Measurements from ENCODE around the gene IL25. TPM values are rescaled to one million over a fixed set of nuclear protein-coding genes. Genes with fewer than 3 reads are reported as not detected.

IL25 gene
- total RNA-seq, 4 donors from 2014 or later = not detected

GRCh38 chr14:23355871-23356435 is 16.7 kb upstream of the IL25 start:
- H3K4me1 ChIP-seq = peaks cover 6 to 17% (median 13%) of the 10 kb centered on the region in 4 donors
- in situ Hi-C loops (cut with MboI; ENCODE audit: low pct_ligation_motif_present in 1 of 4, low pct_unique_long_range_greater_than_20kb in 1 of 4, low sequenced_read_pairs in 3 of 4) (no loop called here), intact Hi-C loops (cut with DNase I; ENCODE audit: low total_unique reads) (no loop called here)
- DNase-seq = no peak
- no peaks in the 10 kb centered on the region for H3K36me3 ChIP-seq
- TF ChIP-seq CTCF (IDR thresholded peaks at IDR 0.05) (no peak), EP300 (IDR thresholded peaks at IDR 0.05; ENCODE audit: low read depth) (no peak), POLR2A (IDR thresholded peaks at IDR 0.05) (no peak), POLR2AphosphoS5 (IDR thresholded peaks at IDR 0.05) (no peak)
- H3K4me3 ChIP-seq = no peak overlapping the region
- no peaks in the 10 kb centered on the region for H3K9me3 ChIP-seq
- peaks cover 34% of the 10 kb centered on the region for H3K27me3 ChIP-seq
- H3K27ac ChIP-seq = no peak overlapping the region
- WGBS, 2 donors (ENCODE audit: low coverage in 1 of 2) = 70 to 84% methylated on average over 3 to 6 of the region's 6 CpGs

GRCh38 chr14:23356662-23357061 is 15.9 kb upstream of the IL25 start:
- in situ Hi-C loops (cut with MboI; ENCODE audit: low pct_ligation_motif_present in 1 of 4, low pct_unique_long_range_greater_than_20kb in 1 of 4, low sequenced_read_pairs in 3 of 4) = no loop called here
- peaks cover 27% of the 10 kb centered on the region for H3K27me3 ChIP-seq
- H3K4me1 ChIP-seq = peaks cover 4 to 15% (median 12%) of the 10 kb centered on the region in 4 donors
- 97% methylated on average over 4 of the region's 4 CpGs; no CpG with 5 or more reads in 1 of the 2 donors for WGBS, 2 donors (ENCODE audit: low coverage in 1 of 2)
- TF ChIP-seq CTCF (IDR thresholded peaks at IDR 0.05) (no peak), EP300 (IDR thresholded peaks at IDR 0.05; ENCODE audit: low read depth) (no peak), POLR2A (IDR thresholded peaks at IDR 0.05) (no peak), POLR2AphosphoS5 (IDR thresholded peaks at IDR 0.05) (no peak)
- intact Hi-C loops (cut with DNase I; ENCODE audit: low total_unique reads) = no loop called here
- no peak for DNase-seq
- no peak overlapping the region for H3K27ac ChIP-seq
- no peaks in the 10 kb centered on the region for H3K36me3 ChIP-seq
- H3K4me3 ChIP-seq = no peak overlapping the region
- H3K9me3 ChIP-seq = no peaks in the 10 kb centered on the region

- in situ Hi-C loops (cut with MboI; ENCODE audit: low pct_ligation_motif_present in 1 of 4, low pct_unique_long_range_greater_than_20kb in 1 of 4, low sequenced_read_pairs in 3 of 4) (no loop called here), intact Hi-C loops (cut with DNase I; ENCODE audit: low total_unique reads) (no loop called here)
- Histone ChIP-seq H3K27me3 (peaks cover 21% of the 10 kb centered on the region), H3K9me3 (no peaks in the 10 kb centered on the region), H3K4me3 (no peak overlapping the region), H3K4me1 (peaks cover 4 to 9% (median 6%) of the 10 kb centered on the region in 4 donors), H3K27ac (no peak overlapping the region), H3K36me3 (no peaks in the 10 kb centered on the region)
- TF ChIP-seq CTCF (IDR thresholded peaks at IDR 0.05) (no peak), EP300 (IDR thresholded peaks at IDR 0.05; ENCODE audit: low read depth) (no peak), POLR2AphosphoS5 (IDR thresholded peaks at IDR 0.05) (no peak), POLR2A (IDR thresholded peaks at IDR 0.05) (no peak)
- 83 to 100% methylated on average over 1 to 8 of the region's 8 CpGs for WGBS, 2 donors (ENCODE audit: low coverage in 1 of 2)
- no peak for DNase-seq
Measured at GRCh38 chr14:23357261-23357660, 15.3 kb upstream of the IL25 start.

GRCh38 chr14:23358042-23358441 is 14.6 kb upstream of the IL25 start:
- peaks cover 0 to 4% (median 1%) of the 10 kb centered on the region in 4 donors for H3K4me1 ChIP-seq
- H3K27ac ChIP-seq = no peak overlapping the region
- DNase-seq = no peak
- H3K9me3 ChIP-seq = no peaks in the 10 kb centered on the region
- H3K36me3 ChIP-seq = no peaks in the 10 kb centered on the region
- H3K4me3 ChIP-seq = no peak overlapping the region
- WGBS, 2 donors (ENCODE audit: low coverage in 1 of 2) = 75 to 84% methylated on average over 2 to 3 of the region's 3 CpGs
- in situ Hi-C loops (cut with MboI; ENCODE audit: low pct_ligation_motif_present in 1 of 4, low pct_unique_long_range_greater_than_20kb in 1 of 4, low sequenced_read_pairs in 3 of 4) = no loop called here
- TF ChIP-seq POLR2A (IDR thresholded peaks at IDR 0.05) = no peak
- TF ChIP-seq EP300 (IDR thresholded peaks at IDR 0.05; ENCODE audit: low read depth) = no peak
- TF ChIP-seq CTCF (IDR thresholded peaks at IDR 0.05) = no peak
- TF ChIP-seq POLR2AphosphoS5 (IDR thresholded peaks at IDR 0.05) = no peak
- intact Hi-C loops (cut with DNase I; ENCODE audit: low total_unique reads) = no loop called here
- peaks cover 14% of the 10 kb centered on the region for H3K27me3 ChIP-seq
